IMR-90 (cell line): Measurements from ENCODE around the gene RASGEF1C. TPM values are rescaled to one million over a fixed set of nuclear protein-coding genes. Genes with fewer than 3 reads are reported as not detected.

Experiments
- ATAC-seq: fragments of 200-7000 bp; cut with Tn5 transposase; 2 replicates; pipeline ENCODE4 v1.9.1; 2020; ENCODE audit warnings: low read depth, mild to moderate bottlenecking, moderate library complexity
- BruUV-seq: library from RNA; stranded (reverse); fragments of 400-500 nt; replicated peaks from 2 replicates; lab custom pipeline; 2021; lab: Mats Ljungman, UMichigan
- CTCF ChIA-PET: fragments of 300-600 bp; formaldehyde crosslinking; extraction: SDS; loops from one replicate; lab custom pipeline; 2021; ENCODE audit warnings: antibody characterized with exemption; lab: Yijun Ruan, JAX
- POLR2A ChIA-PET: fragments of 300-600 bp; sonication (Branson Sonifier 250); formaldehyde crosslinking; loops from one replicate; lab custom pipeline; 2022; ENCODE audit warnings: antibody characterized with exemption; ENCODE audit not compliant: unreplicated experiment; lab: Charles Lee
- DNase-seq: peaks from one replicate; pipeline ENCODE4 v3.0.0; 2013
- H2AFZ ChIP-seq: replicated peaks from 2 replicates; pipeline ENCODE3; 2013; ENCODE audit warnings: low read length, mild to moderate bottlenecking; ENCODE audit not compliant: poor library complexity
- H2AK5ac ChIP-seq: 2 replicates; pipeline ENCODE4 v1.6.1; 2013; ENCODE audit warnings: low read depth, low read length, inconsistent platforms
- H2AK9ac ChIP-seq: replicated peaks from 2 replicates; pipeline ENCODE3; 2013; ENCODE audit warnings: mild to moderate bottlenecking, low read depth, low read length, moderate library complexity; ENCODE audit not compliant: poor library complexity
- H2BK120ac ChIP-seq: 2 replicates; pipeline ENCODE4 v1.6.1; 2013; ENCODE audit warnings: low read depth, low read length, inconsistent platforms
- H2BK15ac ChIP-seq: 3 replicates; pipeline ENCODE4 v1.6.1; 2013; ENCODE audit warnings: low read depth, low read length, inconsistent platforms
- H2BK20ac ChIP-seq: 2 replicates; pipeline ENCODE4 v1.6.1; 2013; ENCODE audit warnings: low read depth, mild to moderate bottlenecking, inconsistent platforms, low read length, moderate library complexity
- H2BK5ac ChIP-seq: 2 replicates; pipeline ENCODE4 v1.6.1; 2013; ENCODE audit warnings: mild to moderate bottlenecking, low read depth, low read length, inconsistent platforms; ENCODE audit not compliant: poor library complexity, severe bottlenecking
- H3K14ac ChIP-seq: replicated peaks from 2 replicates; pipeline ENCODE4 v1.6.1; 2013; ENCODE audit warnings: low read depth, low read length, inconsistent platforms
- H3K18ac ChIP-seq: 2 replicates; pipeline ENCODE4 v1.6.1; 2013; ENCODE audit warnings: low read depth, low read length, control low read depth
- H3K23ac ChIP-seq: 2 replicates; pipeline ENCODE4 v1.6.1; 2013; ENCODE audit warnings: low read depth, low read length, inconsistent platforms
- H3K27ac ChIP-seq: 2 replicates; pipeline ENCODE4 v1.5.1; 2013; ENCODE audit warnings: mild to moderate bottlenecking, control low read depth, low read length; ENCODE audit not compliant: insufficient read depth
- H3K27me3 ChIP-seq: 2 replicates; pipeline ENCODE4 v1.6.1; 2013; ENCODE audit warnings: low read length; ENCODE audit not compliant: control insufficient read depth, insufficient read depth
- H3K36me3 ChIP-seq: 2 replicates; pipeline ENCODE4 v1.6.1; 2013; ENCODE audit warnings: low read length, mixed read lengths; ENCODE audit not compliant: control insufficient read depth, insufficient read depth
- H3K4ac ChIP-seq: 2 replicates; pipeline ENCODE4 v1.6.1; 2013; ENCODE audit warnings: low read depth, low read length, inconsistent platforms
- H3K4me1 ChIP-seq: 2 replicates; pipeline ENCODE4 v1.6.1; 2013; ENCODE audit warnings: low read length, mixed read lengths; ENCODE audit not compliant: control insufficient read depth, insufficient read depth
- H3K4me2 ChIP-seq: 2 replicates; pipeline ENCODE4 v1.6.1; 2013; ENCODE audit warnings: low read depth, mild to moderate bottlenecking, control low read depth, low read length, moderate library complexity
- H3K4me3 ChIP-seq: 2 replicates; pipeline ENCODE4 v1.5.1; 2013; ENCODE audit warnings: low read depth, mild to moderate bottlenecking, control low read depth, low read length, moderate library complexity; ENCODE audit not compliant: insufficient read depth
- H3K56ac ChIP-seq: 2 replicates; pipeline ENCODE4 v1.6.1; 2013; ENCODE audit warnings: low read length, inconsistent platforms; ENCODE audit not compliant: insufficient read depth; ENCODE audit errors: extremely low read depth
- H3K79me1 ChIP-seq, 2 experiments: 2 replicates each; pipeline ENCODE4 v1.6.1; 2013; ENCODE audit warnings: low read length in 2 of 2, inconsistent platforms in 1 of 2, low read depth in 1 of 2
- H3K9ac ChIP-seq: 2 replicates; pipeline ENCODE4 v1.6.1; 2013; ENCODE audit warnings: low read depth, low read length, control low read depth
- H3K9me1 ChIP-seq: 2 replicates; pipeline ENCODE4 v1.6.1; 2013; ENCODE audit warnings: low read length, inconsistent platforms; ENCODE audit not compliant: insufficient read depth
- H3K9me3 ChIP-seq: 2 replicates; pipeline ENCODE4 v1.6.1; 2013; ENCODE audit warnings: low read length; ENCODE audit not compliant: control insufficient read depth, insufficient read depth
- H4K20me1 ChIP-seq: 2 replicates; pipeline ENCODE4 v1.6.1; 2013; ENCODE audit warnings: low read length, inconsistent platforms; ENCODE audit not compliant: insufficient read depth
- H4K5ac ChIP-seq: 2 replicates; pipeline ENCODE4 v1.6.1; 2013; ENCODE audit warnings: mild to moderate bottlenecking, low read depth, low read length, control low read depth
- H4K8ac ChIP-seq, 2 experiments: 2 replicates each; pipeline ENCODE4 v1.6.1; 2013; ENCODE audit warnings: low read depth in 2 of 2, low read length in 2 of 2, control low read depth in 1 of 2, inconsistent platforms in 1 of 2
- H4K91ac ChIP-seq: 2 replicates; pipeline ENCODE4 v1.6.1; 2013; ENCODE audit warnings: low read depth, low read length, inconsistent platforms; ENCODE audit not compliant: insufficient read depth
- BHLHE40 ChIP-seq: fragments of 150-350 bp; IDR thresholded peaks from 2 replicates; pipeline ENCODE4 v1.6.1; 2016; ENCODE audit warnings: mild to moderate bottlenecking, low read depth, low read length
- FOS ChIP-seq: fragments of 150-350 bp; IDR thresholded peaks from 2 replicates; pipeline ENCODE4 v1.6.1; 2016; ENCODE audit warnings: low read depth, low read length
- MXI1 ChIP-seq: IDR thresholded peaks from 2 replicates; pipeline ENCODE4 v1.6.1; 2012; ENCODE audit warnings: low read depth, mild to moderate bottlenecking, low read length, moderate library complexity, borderline replicate concordance
- NFE2L2 ChIP-seq: fragments of 150-350 bp; IDR thresholded peaks from 2 replicates; pipeline ENCODE4 v1.6.1; 2016; ENCODE audit warnings: low read depth, mild to moderate bottlenecking, low read length
- RAD21 ChIP-seq: IDR thresholded peaks from 2 replicates; pipeline ENCODE4 v1.6.1; 2012; ENCODE audit warnings: low read length, improper control_type of control experiment
- RFX5 ChIP-seq: IDR thresholded peaks from 2 replicates; pipeline ENCODE4 v1.8.0; 2012; ENCODE audit warnings: low read depth, mild to moderate bottlenecking, low read length, moderate library complexity
- SMC3 ChIP-seq: fragments of 150-350 bp; IDR thresholded peaks from 2 replicates; pipeline ENCODE4 v1.6.1; 2016; ENCODE audit warnings: low read depth, mild to moderate bottlenecking, antibody characterized with exemption, low read length, moderate library complexity
- WGBS, 2 experiments: methylation state at CpG; one replicate each; pipeline versions ENCODE4 v1.1.5 to v1.1.7; 2013; ENCODE audit warnings: missing lambda C conversion rate in 2 of 2; ENCODE audit not compliant: insufficient read length in 1 of 2; ENCODE audit errors: extremely low coverage in 2 of 2; 5-methylcytosine and 5-hydroxymethylcytosine counted together
- dilution Hi-C: fragments of 300-500 bp; cut with HindIII; formaldehyde crosslinking; loops from one replicate; pipeline ENCODE4 v1.14.3; 2018; ENCODE audit warnings: low sequenced_read_pairs; ENCODE audit not compliant: unreplicated experiment
- in situ Hi-C: fragments of 300-500 bp; cut with MboI; formaldehyde crosslinking; loops from 3 replicates; pipeline ENCODE4 v1.14.3; 2019; ENCODE audit warnings: low sequenced_read_pairs, inconsistent platforms, mixed read lengths
- intact Hi-C: fragments of 100-400 bp; cut with micrococcal nuclease; formaldehyde crosslinking; loops from 2 replicates; pipeline ENCODE4 v1.10.0; 2022
- polyA plus RNA-seq, 3 experiments: library from polyadenylated mRNA; depleted of rRNA; stranded (reverse); fragments of >200 nt; gene quantifications; 2 replicates each; pipeline ENCODE4 v1.2.3, GENCODE V29; 2012; ENCODE audit warnings: low replicate concordance in 1 of 3
- total RNA-seq: library from RNA; depleted of rRNA; stranded (reverse); fragments of >200 nt; gene quantifications from 2 replicates; pipeline ENCODE4 v1.2.3, GENCODE V29; 2012

The RASGEF1C gene
- total and polyA plus RNA-seq, 2 of the 4 experiments (the other 2 are of a cell fraction): not detected

DNA sequence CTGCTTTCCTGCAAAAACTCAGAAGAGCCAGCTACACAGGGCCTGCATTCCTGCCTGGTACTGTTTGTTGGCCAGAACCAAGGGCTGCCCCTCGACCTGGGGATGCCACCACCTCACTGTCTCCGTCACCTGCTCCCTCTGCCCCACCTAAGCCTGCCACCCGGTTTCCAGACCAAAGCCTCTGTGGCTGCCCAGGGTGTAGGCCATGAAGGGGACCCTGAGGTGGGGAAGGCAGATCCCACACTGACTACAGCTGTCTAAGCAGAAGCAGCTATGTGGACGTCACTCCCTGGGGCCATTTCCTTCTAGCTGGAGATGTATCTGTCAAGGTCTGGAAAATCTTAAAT lies 35.8 kb downstream of the RASGEF1C start:
- in situ Hi-C loops: no loop called here
- BruUV-seq: no TSS peak
- DNase-seq: no peak
- Histone ChIP-seq H3K14ac (no peak overlapping the region), H3K27me3 (no peaks in the 10 kb centered on the region), H2BK5ac (no peak overlapping the region), H2AK5ac (0 out of 2 replicates have a peak overlapping the region, but pooled peaks have one; percentile 13), H3K18ac (no peak overlapping the region), H2AK9ac (no peak overlapping the region), H3K27ac (peak overlapping the region; percentile 29; the same call in 1 of the 2 replicates), H4K91ac (no peak overlapping the region), H2BK120ac (peak overlapping the region; percentile 8; the same call in 1 of the 2 replicates), H4K20me1 (no peaks in the 10 kb centered on the region), H4K5ac (no peak overlapping the region; the same call in 1 of the 2 replicates), H3K4me2 (no peak overlapping the region), H3K9ac (no peak overlapping the region), H3K4me1 (peaks cover 23% of the 10 kb centered on the region; the same call in 1 of the 2 replicates), H3K56ac (no peak overlapping the region), H3K23ac (no peak overlapping the region), H3K79me1 (no peaks in the 10 kb centered on the region), H3K4ac (peak overlapping the region; percentile 1; the same call in 1 of the 2 replicates), H2BK15ac (no peak overlapping the region), H2AFZ (no peak overlapping the region), H4K8ac (no peak overlapping the region; a peak in 1 of 4 replicates), H3K9me1 (peaks cover 5% of the 10 kb centered on the region; the same call in 1 of the 2 replicates), H3K36me3 (no peaks in the 10 kb centered on the region), H3K9me3 (no peaks in the 10 kb centered on the region), H2BK20ac (no peak overlapping the region; the same call in 1 of the 2 replicates), H3K4me3 (no peak overlapping the region)
- no peak for TF ChIP-seq MXI1
- TF ChIP-seq RAD21: no peak
- TF ChIP-seq FOS: no peak
- TF ChIP-seq NFE2L2: no peak
- TF ChIP-seq RFX5: no peak
- no peak for TF ChIP-seq SMC3
- TF ChIP-seq BHLHE40: no peak
- no peak for ATAC-seq
- POLR2A ChIA-PET: interaction anchor here (0.6 kb wide), 1 partner anchor 36 kb away, joined by 6 read pairs; no protein-coding TSS in a partner anchor
- CTCF ChIA-PET: no interaction called here
- intact Hi-C loops: no loop called here
- no CpG with 5 or more reads among the region's 4 CpGs for WGBS, 2 experiments
- dilution Hi-C loops: no loop called here
